ENCODE results near the gene GGPS1.
"Not testable (repeated sequence)": the region's sequence is repeated elsewhere in the genome, so short reads cannot be mapped to it uniquely, and the experiment has no call there.

Gene GGPS1

GRCh38 chr1:235307158-235308124 is 20.9 kb upstream of the GGPS1 start:
- DNase-seq: no peak

GRCh38 chr1:235309206-235309605 is 19.2 kb upstream of the GGPS1 start:
- not testable (repeated sequence) for DNase-seq

- no peak for DNase-seq
Observed at GRCh38 chr1:235313262-235313661, 15.1 kb upstream of the GGPS1 start.

DNA sequence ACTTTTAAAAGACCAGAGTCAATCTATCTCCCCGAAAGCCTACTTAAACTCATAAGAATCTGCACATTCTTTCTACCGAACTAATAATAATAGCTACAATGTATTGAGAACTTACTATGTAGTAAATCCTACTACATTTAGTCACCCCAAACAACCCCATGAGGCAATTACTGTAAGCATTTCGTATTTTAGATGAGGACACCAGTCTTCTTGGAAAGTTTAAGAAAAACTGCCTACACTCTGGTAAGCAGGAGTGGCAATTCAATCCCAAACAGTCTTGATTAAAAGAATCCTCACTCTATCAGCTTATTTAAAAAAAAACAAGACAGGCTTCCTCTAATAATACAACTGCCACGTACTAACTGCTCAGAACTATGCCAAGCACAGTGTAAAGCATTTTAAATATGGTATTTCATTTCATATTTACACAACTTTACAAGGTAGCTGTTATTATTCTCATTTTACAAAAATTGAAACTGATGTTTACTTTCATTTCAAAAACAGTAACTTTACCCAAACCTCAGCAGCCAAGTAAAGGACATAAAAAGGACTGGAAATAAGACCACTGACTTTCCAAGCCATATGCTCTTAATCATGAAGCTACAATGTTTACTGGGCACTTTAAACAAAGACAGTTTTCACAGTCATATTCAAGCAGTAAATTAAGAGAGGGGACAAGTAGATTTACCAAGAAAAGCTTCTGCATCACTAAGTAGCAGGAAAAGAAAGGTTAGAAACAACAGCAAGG is 14.3 kb upstream of the GGPS1 start:
- no peak for DNase-seq

GRCh38 chr1:235315173-235315572 is 13.2 kb upstream of the GGPS1 start:
- no peak for DNase-seq

- no peak for DNase-seq
Observed at GRCh38 chr1:235315735-235316134, 12.6 kb upstream of the GGPS1 start.

DNA sequence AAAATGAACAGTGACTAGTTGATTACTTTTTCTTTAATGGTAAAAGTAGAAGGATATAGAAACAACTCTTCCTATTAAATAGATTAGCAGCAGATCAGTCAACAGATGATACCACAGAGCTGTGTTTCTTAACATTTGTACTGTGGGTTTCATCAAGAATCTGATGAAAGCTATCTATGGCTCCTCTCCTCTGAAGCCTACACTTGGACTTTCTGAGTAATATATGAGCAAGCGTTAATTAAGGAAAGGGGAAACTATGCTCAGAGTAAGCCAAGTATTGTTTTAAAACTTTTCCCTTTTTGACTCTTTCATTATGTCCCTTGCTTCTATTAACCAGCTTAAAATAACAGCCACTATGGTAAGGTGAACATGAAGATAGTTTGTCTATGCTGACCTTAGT is 11.2 kb upstream of the GGPS1 start:
- DNase-seq: no peak

GRCh38 chr1:235319255-235319654 is 9.1 kb upstream of the GGPS1 start:
- no peak for DNase-seq

- DNase-seq: no peak
Observed at GRCh38 chr1:235320521-235321179, 7.7 kb upstream of the GGPS1 start.

DNA sequence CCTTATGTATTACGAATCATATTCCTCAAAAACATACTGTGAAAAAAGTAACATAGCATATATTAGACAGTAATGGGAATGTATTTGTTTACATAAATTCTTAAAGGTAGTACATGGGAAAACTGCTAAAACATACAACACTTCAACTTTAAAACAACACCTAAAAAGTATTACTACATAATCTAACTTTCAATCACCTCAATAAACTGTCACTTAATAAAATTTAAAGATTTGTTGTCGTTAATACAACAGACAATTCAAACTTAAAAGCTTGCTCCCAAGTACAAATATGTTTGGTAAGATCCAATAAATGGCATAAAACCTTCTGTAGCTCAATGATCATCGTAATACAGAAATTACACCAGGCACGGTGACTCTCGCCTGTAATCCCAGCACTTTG is 4.1 kb upstream of the GGPS1 start:
- no peak for DNase-seq

DNA sequence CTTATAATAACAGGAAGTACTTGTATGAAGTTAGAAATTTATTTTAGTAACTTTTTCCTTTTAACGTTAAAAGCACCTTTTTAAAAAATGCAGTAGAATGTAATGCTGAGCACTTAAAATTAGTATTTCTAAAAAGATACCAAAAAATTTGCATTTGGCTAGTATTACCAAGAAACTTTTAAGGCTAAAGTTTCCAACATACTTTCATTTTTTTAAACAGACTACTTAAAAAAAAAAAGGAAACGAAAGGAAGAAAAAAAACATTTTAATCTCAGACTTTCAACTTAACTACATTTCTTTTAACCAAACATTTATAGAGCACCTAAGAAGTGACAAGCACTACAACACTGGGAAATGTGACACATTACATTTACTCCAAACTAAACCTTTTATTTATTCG is 3.2 kb upstream of the GGPS1 start:
- no peak for DNase-seq

- DNase-seq: no peak
Observed at GRCh38 chr1:235325854-235326253, 2.5 kb upstream of the GGPS1 start.

- no peak for DNase-seq
Observed at GRCh38 chr1:235326719-235327558, 1.4 kb upstream of the GGPS1 start.

- DNase-seq: no peak
Observed at GRCh38 chr1:235327559-235328270, 655 bp upstream of the GGPS1 start, which contains the start of gene ARID4B. TSS of gene ARID4B (minus strand) at chr1:235328179. CDS start at chr1:235326919, 1,260 bp downstream.

- DNase-seq: no peak
Observed at GRCh38 chr1:235329139-235329902, 951 bp downstream of the GGPS1 start.

GRCh38 chr1:235330918-235331285 is 2.5 kb downstream of the GGPS1 start:
- no peak for DNase-seq

- DNase-seq: no peak
Observed at GRCh38 chr1:235331401-235331800, 3.0 kb downstream of the GGPS1 start.

DNA sequence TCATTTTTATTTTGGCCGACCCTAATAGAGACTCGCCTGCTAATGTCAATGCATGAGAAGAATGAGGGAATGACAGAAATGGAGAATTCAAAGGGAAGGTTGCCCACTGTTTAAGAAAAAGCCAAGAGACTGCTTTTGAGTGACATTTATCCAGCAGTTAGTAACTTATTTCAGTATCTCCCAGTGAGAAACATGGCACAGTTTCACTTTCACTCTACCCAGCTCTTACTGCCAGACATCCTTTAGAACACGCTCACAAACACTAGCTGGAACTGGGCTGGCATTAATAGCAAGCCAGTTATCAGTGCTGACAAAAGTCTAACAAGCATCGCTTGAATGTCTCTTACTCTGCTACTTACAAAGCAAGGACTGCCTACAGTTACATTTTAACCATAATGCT is 8.5 kb downstream of the GGPS1 start:
- no peak for DNase-seq

DNA sequence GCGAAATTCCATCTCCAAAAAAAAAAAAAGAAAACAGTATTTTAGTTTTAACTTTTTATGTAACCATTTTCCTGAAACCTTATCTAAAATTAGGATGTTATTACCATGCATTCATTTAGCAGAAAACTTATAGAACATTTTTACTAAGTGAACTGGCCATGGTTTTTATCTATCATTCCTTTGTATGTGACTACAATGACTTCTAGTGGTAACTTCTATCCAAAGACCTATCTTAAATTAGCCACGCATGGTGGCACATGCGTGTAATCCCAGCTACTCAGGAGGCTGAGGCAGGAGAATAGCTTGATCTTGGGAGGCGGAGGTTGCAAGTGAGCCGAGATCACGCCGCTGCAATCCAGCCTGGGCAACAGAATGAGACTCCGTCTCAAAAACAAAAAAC is 11.4 kb downstream of the GGPS1 start:
- no peak for DNase-seq

- no peak for DNase-seq
Observed at GRCh38 chr1:235341334-235341733, 13.0 kb downstream of the GGPS1 start.

GRCh38 chr1:235342039-235342438 is 13.7 kb downstream of the GGPS1 start:
- DNase-seq: no peak

Measured in NCI-H1694 treated with DMSO at 0.1 percent for 48 hours (cell line).